Skin epidermis (tissue), 12 donors: ENCODE data around the gene MS4A5.

Experiments
- H3K27ac ChIP-seq, 21 experiments: fragments of 200-600 bp; sonication (generic) in 11 of 21; one replicate each; pipeline ENCODE4 v1.5.0; 2020; ENCODE audit warnings: mild to moderate bottlenecking in 3 of 21, inconsistent platforms in 2 of 21, moderate library complexity in 2 of 21
- H3K4me3 ChIP-seq, 7 experiments: fragments of 200-600 bp; sonication (generic) in 2 of 7; one replicate each; pipeline ENCODE4 v1.5.0; 2020; ENCODE audit warnings: inconsistent platforms in 2 of 7, mild to moderate bottlenecking in 2 of 7, moderate library complexity in 1 of 7

Gene MS4A5

DNA sequence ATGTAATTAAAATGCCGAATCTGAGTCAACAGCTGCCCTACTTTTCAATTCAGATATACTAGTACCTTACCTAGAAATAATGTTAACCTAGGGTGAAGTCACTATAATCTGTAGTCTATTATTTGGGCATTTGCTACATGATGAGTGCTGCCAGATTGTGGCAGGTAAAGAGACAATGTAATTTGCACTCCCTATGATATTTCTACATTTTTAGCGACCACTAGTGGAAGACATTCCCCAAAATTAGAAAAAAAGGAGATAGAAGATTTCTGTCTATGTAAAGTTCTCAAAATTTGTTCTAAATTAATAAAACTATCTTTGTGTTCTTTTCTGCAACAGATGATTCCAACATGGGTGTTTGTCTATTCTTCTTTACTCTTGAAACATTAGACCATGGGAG, 40.4 kb downstream of the MS4A5 start:
- Histone ChIP-seq H3K27ac (no peak overlapping the region), H3K4me3 (no peak overlapping the region)

DNA sequence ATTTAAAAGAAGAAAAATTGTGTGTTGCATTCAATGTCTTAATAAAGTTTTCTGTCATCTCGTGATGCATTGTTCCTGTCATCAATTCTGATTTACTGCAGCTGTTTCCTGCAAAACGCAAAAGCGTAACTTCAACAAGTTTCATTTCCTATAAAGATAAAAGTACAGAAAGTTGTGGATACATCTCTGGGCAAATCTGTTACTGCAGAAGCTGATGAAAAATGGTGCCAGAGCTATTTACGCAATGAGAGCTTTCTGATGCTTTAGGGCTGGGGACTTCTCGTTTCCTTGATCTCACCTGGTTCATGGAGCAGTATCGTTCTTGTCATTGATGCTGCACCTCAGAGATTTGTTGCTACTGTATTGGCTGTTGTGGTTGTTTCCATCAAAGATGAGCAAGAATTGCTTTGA, 47.7 kb downstream of the MS4A5 start:
- no peak overlapping the region for H3K4me3 ChIP-seq
- H3K27ac ChIP-seq, result no peak overlapping the region

DNA sequence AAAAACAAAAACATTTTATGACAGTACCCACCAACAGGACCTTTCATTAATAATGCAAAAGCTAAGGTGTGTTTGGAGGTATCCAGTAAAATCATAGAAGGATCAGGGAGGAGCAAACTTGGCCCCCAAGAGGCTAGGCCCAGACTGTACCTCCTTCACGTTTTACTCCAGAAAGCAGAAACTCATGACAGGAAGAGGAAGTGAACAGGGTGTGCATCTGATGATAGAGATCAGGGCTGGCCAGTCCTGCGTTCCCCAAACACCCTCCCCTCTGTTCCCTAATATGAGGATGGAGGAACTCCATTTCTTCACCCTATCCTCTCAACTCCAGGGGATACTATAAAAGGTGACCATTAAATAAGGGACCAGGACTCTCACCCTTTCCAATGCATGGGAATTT, 53.0 kb downstream of the MS4A5 start:
- no peak overlapping the region for H3K4me3 ChIP-seq
- no peak overlapping the region for H3K27ac ChIP-seq

DNA sequence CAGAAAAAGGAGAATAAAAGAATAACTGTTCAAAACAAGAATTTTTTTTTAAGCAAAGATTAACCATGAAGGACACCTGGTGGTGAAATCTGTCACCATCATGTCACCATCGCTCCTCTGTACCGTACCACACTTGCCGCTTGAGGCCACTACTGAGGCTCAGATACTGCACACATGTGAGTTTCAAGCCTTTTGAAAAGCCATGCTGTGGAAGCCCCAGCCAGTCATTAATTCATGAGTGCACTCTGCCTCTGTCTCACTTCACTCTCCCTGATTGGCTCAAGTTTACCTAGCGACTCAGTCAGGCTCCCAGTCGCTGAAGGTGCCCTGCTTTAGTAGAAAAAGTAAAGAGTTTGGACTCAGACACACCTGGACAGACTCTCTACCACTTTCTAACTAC, 56.6 kb downstream of the MS4A5 start:
- no peak overlapping the region for H3K27ac ChIP-seq
- no peak overlapping the region for H3K4me3 ChIP-seq

DNA sequence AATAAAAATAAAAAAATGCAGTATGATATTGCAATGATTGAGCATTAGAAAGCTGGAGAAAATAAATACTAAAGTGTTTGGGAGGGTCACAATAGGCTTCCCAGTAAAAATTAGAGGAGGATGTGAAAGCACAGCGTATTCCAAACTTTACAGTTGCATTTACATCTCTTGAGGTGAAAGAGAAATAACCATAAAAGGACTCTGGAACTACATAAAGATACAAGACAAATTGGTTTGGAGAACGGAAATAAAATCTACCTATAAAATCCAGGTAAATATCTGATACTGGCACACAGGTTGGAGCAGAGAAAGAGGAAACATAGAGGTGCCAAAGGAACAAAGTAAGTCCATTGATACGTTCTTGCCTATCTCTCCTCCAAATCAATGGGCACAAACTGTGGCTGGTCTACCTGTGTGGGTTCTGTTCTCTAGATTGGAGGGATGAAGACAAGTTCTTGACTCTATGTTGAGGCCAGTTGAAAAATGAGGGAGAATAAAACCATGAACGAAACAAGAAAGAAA, 63.2 kb downstream of the MS4A5 start, which contains the start of gene MS4A12:
MS4A12 (plus strand) TSS at position 291 of the 522 bp plus-strand sequence. CDS start 4,541 bp downstream, outside the sequence.
- H3K27ac ChIP-seq, result no peak within 1 kb of the TSS
- no peak within 1 kb of the TSS for H3K4me3 ChIP-seq

DNA sequence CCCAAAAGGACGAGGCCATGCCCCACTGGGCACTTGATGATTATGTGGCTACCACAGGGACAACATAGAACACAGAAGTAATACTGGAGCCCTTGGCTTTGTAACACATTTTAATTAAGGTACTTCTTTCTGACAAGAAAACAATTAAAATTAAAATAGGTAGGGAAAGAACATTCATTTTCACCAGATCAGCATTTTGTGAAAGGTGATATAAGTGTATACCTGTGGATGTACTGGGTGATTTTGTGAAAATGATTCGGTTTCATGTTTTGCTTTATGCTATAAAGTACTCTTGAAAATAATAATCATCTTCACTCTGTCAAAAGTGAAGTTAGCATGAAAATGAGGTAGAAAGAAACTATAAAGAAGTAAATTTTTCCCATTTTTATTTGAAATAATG, 64.1 kb downstream of the MS4A5 start:
- no peak overlapping the region for H3K4me3 ChIP-seq
- no peak overlapping the region for H3K27ac ChIP-seq
